ENCODE data around the gene COL19A1.

The COL19A1 gene

DNA sequence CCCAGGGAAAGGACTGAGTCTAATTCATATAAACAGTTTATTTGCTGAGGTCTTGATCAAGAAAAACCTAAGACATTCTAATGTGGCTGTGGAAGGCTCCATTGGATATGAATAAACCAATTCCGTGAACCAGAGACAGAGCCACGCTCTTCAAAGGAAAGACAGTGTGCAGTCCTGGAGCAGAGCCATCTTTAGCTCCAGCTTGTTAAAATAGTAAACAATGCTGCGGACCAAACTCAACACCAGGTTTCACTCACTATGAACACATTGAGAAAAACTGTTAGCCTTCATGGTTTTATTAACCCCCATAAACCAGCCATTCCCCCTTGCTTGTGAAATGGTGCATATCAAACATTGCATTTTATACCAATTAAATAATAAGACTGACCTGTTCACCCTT, 374.7 kb downstream of the COL19A1 start:
- in situ Hi-C loops (cut with MboI; ENCODE audit: low pct_unique_long_range_greater_than_20kb, low sequenced_read_pairs, unreplicated experiment), result no loop called here
- no peak for DNase-seq (ENCODE audit: low spot score)

DNA sequence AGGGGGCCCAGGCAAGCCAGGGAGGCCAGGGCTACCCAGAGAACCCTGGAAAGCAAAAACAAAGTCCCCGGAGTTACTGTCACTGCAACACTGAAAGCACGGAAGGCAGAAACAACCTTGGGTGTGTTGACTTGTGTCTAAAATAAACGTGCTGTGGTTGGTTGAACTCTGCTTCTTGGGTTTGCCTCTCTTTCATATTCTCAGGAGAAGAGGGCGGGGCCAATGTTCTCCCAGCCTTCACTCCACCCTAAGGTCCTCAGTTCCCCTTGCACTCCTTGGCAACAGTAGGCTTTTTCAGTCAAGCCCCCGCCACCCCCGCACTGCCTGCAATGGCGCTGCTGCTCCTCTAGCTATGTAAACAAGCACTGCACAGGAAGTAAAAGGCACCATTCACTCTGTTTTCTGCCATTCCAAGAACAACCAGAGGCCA, 375.6 kb downstream of the COL19A1 start:
- no peak for DNase-seq (ENCODE audit: low spot score)
- in situ Hi-C loops (cut with MboI; ENCODE audit: low pct_unique_long_range_greater_than_20kb, low sequenced_read_pairs, unreplicated experiment), result no loop called here
- TF ChIP-seq, protein P1, sequence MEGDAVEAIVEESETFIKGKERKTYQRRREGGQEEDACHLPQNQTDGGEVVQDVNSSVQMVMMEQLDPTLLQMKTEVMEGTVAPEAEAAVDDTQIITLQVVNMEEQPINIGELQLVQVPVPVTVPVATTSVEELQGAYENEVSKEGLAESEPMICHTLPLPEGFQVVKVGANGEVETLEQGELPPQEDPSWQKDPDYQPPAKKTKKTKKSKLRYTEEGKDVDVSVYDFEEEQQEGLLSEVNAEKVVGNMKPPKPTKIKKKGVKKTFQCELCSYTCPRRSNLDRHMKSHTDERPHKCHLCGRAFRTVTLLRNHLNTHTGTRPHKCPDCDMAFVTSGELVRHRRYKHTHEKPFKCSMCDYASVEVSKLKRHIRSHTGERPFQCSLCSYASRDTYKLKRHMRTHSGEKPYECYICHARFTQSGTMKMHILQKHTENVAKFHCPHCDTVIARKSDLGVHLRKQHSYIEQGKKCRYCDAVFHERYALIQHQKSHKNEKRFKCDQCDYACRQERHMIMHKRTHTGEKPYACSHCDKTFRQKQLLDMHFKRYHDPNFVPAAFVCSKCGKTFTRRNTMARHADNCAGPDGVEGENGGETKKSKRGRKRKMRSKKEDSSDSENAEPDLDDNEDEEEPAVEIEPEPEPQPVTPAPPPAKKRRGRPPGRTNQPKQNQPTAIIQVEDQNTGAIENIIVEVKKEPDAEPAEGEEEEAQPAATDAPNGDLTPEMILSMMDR (IDR thresholded peaks at IDR 0.05; ENCODE audit: extremely low read depth, insufficient read depth, missing control alignments), result no peak

More for the DNA sequence above, 374.7 kb downstream of the COL19A1 start:
- TF ChIP-seq, protein P1 (IDR thresholded peaks at IDR 0.05; ENCODE audit: extremely low read depth, insufficient read depth, missing control alignments), result no peak

DNA sequence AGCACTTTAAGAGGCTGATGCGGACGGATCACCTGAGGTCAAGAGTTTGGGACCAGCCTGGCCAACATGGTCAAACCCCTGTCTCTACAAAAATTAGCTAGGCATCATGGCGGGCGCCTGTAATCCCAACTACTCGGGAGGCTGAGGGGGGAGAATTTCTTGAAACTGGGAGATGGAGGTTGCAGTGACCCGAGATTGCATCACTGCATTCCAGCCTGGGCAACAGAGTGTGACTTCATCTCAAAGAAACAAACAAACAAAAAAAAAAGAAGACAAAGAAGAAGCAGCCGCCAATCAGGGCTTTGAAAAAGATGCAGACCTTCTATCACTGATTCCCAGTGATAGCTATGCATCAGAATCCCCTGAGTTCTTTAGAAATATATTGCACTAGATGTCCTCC, 379.8 kb downstream of the COL19A1 start:
- TF ChIP-seq, protein P1 (IDR thresholded peaks at IDR 0.05; ENCODE audit: extremely low read depth, insufficient read depth, missing control alignments), result no peak
- DNase-seq (ENCODE audit: low spot score), result no peak
- in situ Hi-C loops (cut with MboI; ENCODE audit: low pct_unique_long_range_greater_than_20kb, low sequenced_read_pairs, unreplicated experiment), result no loop called here

DNA sequence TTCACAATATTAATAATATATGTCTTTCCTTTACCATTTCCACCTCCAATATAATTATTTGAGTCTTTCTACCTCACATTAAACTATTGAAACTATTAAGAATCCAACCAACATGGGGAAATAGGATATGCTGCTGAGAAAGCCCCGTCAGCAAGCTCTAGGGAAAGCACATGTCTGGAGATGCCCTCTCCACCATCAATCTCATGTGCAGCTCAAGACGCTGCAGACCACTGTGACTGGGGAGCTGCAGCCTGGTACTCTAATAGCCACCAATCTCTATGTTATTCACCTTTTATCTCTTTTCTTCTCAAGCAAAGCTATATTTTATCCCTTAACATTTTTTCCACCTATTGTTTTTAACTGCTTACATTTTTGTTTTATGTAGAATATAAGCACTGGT, 386.2 kb downstream of the COL19A1 start:
- DNase-seq (ENCODE audit: low spot score), result no peak
- TF ChIP-seq, protein P1 (IDR thresholded peaks at IDR 0.05; ENCODE audit: extremely low read depth, insufficient read depth, missing control alignments), result no peak
- in situ Hi-C loops (cut with MboI; ENCODE audit: low pct_unique_long_range_greater_than_20kb, low sequenced_read_pairs, unreplicated experiment), result no loop called here

DNA sequence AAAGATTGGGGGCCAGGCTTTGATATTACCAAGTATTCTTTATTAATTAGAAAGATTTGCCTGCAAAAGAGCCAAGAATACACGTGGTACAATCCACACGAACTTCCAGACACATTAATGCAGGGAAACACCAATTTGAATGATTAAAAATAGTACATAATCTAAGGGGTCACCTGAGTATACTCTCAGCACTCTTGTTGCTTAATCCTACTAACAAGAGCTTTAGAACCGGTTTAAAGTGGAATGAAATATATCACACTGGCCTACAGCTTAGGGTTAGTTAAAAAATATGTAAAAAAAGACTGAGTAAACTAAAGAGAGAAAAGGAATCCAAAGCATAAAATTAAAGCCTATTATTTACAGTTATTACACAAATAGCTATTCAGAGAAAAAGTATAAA, 387.6 kb downstream of the COL19A1 start:
- TF ChIP-seq, protein P1 (IDR thresholded peaks at IDR 0.05; ENCODE audit: extremely low read depth, insufficient read depth, missing control alignments), result no peak
- DNase-seq (ENCODE audit: low spot score), result no peak
- in situ Hi-C loops (cut with MboI; ENCODE audit: low pct_unique_long_range_greater_than_20kb, low sequenced_read_pairs, unreplicated experiment), result no loop called here

DNA sequence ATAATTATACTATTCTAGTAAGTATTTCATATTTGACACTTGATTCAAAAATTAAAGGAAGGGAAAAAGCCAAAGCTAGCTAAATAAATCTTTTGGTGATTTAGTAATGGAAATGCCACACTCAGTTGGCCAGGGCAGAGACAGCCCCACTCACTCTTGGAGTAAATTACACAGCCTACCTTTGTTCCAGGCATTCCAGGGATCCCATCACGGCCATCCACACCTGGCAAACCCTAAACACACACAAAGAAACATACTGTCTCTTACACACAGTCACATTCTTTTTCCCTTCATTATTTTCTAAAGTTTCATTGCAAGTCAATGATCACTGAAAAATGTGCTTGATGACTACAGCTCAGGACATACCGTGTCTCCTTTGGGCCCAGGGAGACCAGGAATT, 388.4 kb downstream of the COL19A1 start:
- in situ Hi-C loops (cut with MboI; ENCODE audit: low pct_unique_long_range_greater_than_20kb, low sequenced_read_pairs, unreplicated experiment), result no loop called here
- no peak for DNase-seq (ENCODE audit: low spot score)
- TF ChIP-seq, protein P1 (IDR thresholded peaks at IDR 0.05; ENCODE audit: extremely low read depth, insufficient read depth, missing control alignments), result no peak

DNA sequence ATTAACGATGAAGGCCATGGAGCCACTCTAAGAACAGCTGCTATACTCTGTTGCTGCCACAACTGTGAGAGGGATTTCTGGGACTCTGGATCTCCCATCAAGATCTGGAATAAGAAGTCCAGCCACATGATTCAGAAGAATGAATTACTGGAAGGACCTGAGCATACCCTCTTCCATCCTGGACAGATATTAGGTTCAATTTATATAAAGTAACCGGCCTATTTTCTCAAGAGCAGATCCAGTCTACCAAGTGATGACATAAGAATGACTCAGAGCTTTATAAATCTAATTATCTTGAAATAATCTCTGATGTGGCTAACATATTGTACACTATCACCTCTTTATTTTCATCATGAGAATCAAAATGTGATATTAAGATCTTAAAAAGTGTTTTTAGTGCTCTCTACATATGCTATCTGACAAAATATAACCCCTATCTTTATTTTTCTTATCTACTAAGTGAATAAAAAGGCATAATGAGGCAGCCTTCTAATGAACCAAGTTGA, 391.5 kb downstream of the COL19A1 start:
- TF ChIP-seq, protein P1 (IDR thresholded peaks at IDR 0.05; ENCODE audit: extremely low read depth, insufficient read depth, missing control alignments), result no peak
- in situ Hi-C loops (cut with MboI; ENCODE audit: low pct_unique_long_range_greater_than_20kb, low sequenced_read_pairs, unreplicated experiment), result no loop called here
- DNase-seq (ENCODE audit: low spot score), result no peak

Data from GM13977 (cell line).